Hematopoietic multipotent progenitor cell (in vitro differentiated cells): ENCODE measurements around the gene ARHGEF35. TPM values are rescaled to one million over a fixed set of nuclear protein-coding genes. Genes with fewer than 3 reads are reported as not detected.
"Not testable (repeated sequence)": the region's sequence is repeated elsewhere in the genome, so short reads cannot be mapped to it uniquely, and the experiment has no call there.

Experiments used
- DNase-seq, 3 donors: peaks; one replicate each; pipeline ENCODE4 v3.0.0-alpha.2; 2011 to 2015; ENCODE audit warnings: low read depth in 2 of 3, low spot score in 2 of 3
- total RNA-seq: library from RNA; depleted of rRNA; stranded (reverse); fragments of >200 nt; gene quantifications from one replicate; pipeline ENCODE4 v1.2.3, GENCODE V29; 2012

ARHGEF35 gene
- 0.54 TPM for total RNA-seq

GRCh38 chr7:144195212-144195872, at the start of gene ARHGEF35:
TSS of gene ARHGEF35 (minus strand) at chr7:144195833. CDS start at chr7:144188383, 7,450 bp downstream.
- DNase-seq, result not testable (repeated sequence)

- not testable (repeated sequence) for DNase-seq
These were observed 49.7 kb upstream of the ARHGEF35 start for GRCh38 chr7:144245372-144245771.

- not testable (repeated sequence) for DNase-seq
These were observed 43.7 kb upstream of the ARHGEF35 start, which contains the start of gene OR2A42 for GRCh38 chr7:144239365-144239764. TSS of gene OR2A42 (minus strand) at chr7:144239605. CDS start at chr7:144232843, 6,762 bp downstream.

GRCh38 chr7:144238530-144239082, 43.0 kb upstream of the ARHGEF35 start:
- not testable (repeated sequence) for DNase-seq

GRCh38 chr7:144233039-144233438, 37.4 kb upstream of the ARHGEF35 start:
- not testable (repeated sequence) for DNase-seq

GRCh38 chr7:144231027-144231426, 35.4 kb upstream of the ARHGEF35 start:
- DNase-seq, result not testable (repeated sequence)

DNA sequence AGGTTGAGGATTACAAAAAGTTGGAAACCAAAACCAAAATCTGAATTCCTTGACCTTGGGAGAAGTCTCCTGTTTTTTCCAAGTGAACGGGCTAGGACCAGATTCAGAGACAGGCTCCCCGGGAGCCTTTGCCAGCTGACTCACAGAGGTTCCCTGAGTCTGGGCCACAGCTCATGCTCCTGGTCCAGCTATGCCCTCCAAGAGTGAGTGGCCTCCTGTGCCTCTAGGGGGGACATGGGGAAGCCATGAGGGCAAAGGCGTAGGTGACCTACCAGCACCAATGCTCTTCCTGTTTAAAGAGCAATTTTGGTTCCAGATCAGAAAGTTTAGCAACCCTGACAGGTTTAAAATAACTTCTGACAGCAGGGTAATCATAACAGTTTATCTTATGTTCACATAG, 33.2 kb upstream of the ARHGEF35 start:
- not testable (repeated sequence) for DNase-seq

DNA sequence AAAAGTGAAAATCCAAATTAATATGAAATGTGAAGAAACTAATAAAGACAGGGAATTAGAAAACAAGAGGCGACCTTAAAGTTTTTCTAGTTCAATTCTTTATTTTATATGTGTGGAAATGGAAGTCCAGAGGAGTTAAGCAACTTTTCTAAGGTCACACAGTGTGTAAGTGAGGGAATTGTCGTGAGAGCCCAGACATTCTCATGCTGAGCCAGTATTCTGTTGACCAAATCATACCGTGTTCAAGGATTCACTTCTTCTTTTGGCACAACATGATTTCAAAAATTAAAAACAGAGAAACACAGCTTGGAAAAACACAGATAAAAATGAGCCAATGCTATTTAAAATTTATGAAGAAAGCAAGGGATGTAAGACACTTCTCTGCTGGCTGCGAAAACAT, 31.2 kb upstream of the ARHGEF35 start:
- not testable (repeated sequence) for DNase-seq

DNA sequence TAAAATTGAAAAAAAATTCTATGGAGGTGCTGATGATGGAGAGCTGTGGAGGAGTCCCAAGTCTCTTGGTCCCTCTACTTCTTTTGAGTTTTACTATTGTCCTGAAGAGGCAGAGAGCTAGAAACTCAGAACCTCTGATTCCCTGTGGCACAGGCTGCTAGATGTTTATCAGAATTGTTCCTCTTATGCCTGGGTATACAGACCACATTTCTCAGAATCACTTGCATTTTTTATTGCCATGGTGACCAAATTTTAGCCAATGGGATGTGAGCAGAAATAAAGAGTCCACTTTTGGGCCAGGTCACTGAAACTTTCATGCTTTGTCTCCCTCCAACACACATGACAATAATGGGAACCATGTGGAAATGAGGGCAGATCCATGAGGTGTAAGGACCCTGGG, 28.0 kb upstream of the ARHGEF35 start:
- not testable (repeated sequence) for DNase-seq

DNA sequence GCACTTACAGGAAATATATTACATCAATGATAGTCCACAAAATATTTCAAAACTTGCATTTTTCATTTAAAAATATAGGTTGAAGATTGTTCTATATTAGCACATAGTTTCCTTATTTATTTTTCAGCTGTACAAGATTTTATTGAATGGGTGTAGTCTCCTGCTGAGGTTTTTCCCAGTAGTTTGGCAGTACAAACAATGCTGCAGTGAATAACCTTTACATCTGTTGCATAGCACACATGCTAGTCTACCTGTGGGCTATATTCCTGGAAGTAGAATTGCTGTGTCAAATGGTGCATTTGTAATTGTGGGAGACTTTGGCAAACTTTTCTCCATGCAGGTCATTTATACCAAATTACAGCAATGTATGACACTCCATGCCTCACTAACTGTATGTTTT, 24.9 kb upstream of the ARHGEF35 start:
- not testable (repeated sequence) for DNase-seq

DNA sequence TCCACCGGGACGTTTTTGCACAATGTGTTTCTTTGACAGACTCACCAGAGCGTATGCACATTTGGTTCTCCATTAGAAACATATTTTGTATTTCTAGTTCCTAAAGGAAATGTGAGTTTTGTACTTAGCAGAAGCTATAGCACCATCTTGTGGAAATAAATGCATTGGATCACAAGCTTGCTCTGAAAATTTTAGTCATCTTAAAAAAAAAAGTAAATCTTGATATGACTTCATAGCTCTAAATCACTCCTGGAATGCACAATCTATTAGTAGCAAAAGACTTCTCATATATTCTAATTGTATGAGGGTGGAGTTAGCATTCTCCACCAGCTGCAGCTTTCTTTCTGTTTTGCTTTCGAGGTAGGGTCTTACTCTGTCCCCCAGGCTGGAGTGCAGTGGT, 23.5 kb upstream of the ARHGEF35 start:
- DNase-seq, result not testable (repeated sequence)

DNA sequence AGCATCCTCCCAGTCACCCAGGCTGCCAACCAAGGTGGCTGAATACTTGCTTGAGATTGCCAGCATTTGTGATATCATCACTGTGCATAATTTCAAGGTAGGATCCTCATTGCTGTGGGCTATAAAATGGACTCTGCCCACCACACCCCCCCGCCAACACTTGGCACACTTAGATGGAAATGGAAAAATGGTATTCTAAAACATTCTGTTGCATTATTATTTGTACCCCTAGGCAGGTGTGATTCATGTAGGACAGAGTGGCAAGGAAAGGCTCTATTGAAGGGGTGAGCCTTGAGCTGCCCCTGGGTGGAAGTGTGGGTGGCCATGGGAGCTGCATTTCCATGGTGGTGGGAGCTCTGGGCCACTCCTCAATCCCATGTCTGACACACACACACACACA, 22.9 kb upstream of the ARHGEF35 start:
- peak in 1 of 3 donors; percentile 0 for DNase-seq

DNA sequence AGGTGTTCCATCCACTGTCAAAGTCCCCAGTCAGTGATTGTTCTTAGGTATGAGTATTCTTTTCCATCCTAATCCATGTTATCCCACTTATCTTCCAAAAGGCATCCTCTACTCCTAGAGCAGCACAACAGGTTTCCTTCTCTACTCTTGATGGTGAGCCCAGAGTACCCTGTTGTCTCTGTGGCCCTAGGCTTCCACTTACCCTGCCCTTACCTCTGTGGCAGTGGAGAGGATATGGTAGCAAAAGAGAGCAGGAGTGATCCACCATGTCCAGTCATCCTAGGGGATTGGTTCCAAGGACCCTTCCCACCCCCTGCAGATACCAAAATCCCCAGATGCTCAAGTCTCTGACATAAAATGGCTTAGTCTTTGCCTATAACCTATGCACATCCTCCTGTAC, 21.6 kb upstream of the ARHGEF35 start:
- not testable (repeated sequence) for DNase-seq

- not testable (repeated sequence) for DNase-seq
These were observed 9.7 kb upstream of the ARHGEF35 start for GRCh38 chr7:144205306-144205705.

- DNase-seq, result not testable (repeated sequence)
These were observed 7.5 kb upstream of the ARHGEF35 start for GRCh38 chr7:144203086-144203485.

DNA sequence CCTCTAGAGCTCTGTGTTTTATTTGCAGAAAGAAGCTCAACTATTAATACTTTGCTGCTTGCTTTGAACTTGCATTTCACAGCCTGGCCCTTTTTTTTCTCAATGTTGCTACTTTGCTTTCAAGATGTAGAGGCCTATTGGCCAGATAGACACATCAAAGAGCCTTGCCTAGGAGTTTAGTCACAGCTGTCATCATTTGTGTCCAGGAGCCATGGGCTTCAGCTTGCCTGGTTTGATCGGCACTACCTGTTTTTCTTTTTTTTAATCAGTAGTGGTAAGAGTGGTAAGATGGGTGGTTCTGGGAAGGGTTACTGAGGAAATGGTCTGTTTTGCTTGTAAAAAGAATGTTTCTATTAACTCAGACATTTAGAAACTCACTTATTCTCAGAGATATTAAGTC, 6.3 kb upstream of the ARHGEF35 start:
- not testable (repeated sequence) for DNase-seq

DNA sequence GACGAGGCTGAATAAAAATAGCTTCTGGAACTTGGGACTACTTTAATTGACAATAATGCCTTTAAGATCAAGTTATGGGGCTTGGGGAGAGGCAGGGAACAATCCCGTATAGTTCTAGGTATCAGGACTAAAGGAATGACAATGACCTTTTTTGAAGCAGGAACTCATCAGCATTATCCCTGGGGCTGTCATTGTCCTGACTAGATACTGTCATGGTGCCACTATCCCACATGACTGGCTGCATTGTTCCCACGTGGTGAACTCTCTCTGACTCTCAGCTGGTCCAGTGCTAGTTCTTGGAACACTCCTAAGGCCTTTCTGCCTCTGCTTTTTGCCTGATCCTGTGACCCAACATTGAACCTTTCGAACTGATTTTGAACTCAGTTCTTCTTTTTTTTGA, 3.3 kb upstream of the ARHGEF35 start:
- not testable (repeated sequence) for DNase-seq

GRCh38 chr7:144194453-144194852, 1.2 kb downstream of the ARHGEF35 start:
- not testable (repeated sequence) for DNase-seq

DNA sequence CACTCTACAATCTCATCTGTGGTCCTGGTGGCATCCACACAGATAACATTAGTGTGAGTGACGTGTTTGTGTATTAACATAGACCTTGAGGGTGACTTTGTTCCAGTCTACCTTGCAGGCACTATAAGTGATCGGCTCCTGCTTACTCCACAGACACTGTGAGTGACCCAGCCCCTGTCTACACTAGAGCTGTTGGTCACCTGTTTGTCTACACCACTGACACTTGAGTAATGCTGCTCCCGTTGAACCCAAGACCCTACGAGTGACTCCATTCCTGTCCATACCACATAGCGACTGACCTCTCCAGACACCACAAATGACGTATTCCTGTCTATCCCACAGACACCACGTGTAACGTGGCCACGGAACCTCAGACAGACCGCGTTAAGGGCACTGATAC, 1.9 kb downstream of the ARHGEF35 start:
- not testable (repeated sequence) for DNase-seq

DNA sequence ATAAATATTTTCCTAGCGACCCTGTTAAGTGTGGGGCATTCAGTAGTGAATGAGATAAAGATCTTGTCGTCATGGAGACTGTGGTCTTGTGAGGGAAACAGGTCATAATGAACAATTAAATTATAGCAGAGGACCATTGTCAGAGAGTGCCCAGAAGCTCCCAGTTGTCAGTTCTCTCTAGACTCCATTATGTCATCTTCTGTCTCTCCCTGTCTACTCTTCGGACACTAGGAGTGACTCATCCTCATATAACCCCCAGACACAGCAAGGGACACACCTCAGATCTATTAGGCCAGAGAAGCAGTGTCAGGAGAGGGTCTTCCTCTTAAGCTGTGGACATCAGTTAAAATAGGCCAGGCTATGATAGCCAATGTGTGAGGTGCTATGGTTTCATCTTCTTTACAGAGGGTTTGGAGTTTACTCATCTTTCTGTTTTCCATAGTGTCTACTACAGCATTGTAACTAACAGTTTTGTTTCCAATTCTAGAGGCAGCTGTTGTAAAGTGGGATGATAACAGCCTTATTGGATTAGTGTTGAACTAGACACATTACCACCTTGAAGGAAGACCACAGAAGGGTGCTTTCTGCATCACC, 7.0 kb downstream of the ARHGEF35 start:
- DNase-seq, result not testable (repeated sequence)

DNA sequence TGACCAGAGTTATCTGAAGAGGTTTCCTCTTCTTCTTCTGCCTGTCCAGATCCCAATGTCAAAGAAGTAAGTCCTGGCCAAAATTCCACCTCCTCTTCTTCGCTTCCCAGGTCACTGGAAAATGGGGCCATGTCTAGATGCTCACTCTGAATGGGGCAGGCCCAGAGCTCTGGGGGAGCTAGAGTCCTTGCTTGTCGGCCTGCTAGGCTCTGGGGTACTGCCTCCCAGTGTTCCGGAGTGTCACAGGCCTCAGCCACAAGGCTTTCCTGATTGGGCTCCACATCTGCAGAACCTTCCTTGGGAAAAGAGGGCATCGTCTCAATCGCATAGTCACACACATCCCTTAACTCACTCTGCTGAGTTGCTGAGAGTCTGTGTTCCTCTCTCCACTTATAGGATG, 7.8 kb downstream of the ARHGEF35 start:
- DNase-seq, result not testable (repeated sequence)

DNA sequence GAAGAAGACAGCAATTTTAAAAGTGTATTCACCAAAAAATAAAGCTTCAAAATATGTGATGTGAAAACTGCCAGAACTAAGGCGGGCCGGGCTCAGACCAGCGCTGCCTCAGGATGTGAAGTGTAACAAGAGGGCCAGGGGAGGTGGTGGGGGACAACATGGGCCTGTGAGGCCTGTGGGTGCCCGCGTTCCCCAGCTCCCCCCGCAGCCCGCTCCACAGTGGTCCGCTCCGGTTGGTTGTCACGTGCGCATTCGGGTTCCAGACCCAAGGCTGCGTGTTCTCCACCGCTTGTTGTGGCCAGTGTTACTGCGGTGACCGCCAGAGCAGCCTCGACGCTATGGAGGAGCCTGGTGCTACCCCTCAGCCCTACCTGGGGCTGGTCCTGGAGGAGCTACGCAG, 12.5 kb downstream of the ARHGEF35 start, which contains the start of gene CTAGE4:
Gene CTAGE4 (plus strand): TSS at position 301 of the 400 bp plus-strand sequence. CDS start 38 bp downstream, at position 339.
- not testable (repeated sequence) for DNase-seq
